ENCODE results near the gene C1QL2. TPM values are rescaled to one million over a fixed set of nuclear protein-coding genes. Genes with fewer than 3 reads are reported as not detected.
A peak's percentile ranks its signal among the peaks of the same experiment; 100 is the strongest.

The C1QL2 gene
- total RNA-seq, result not detected

GRCh38 chr2:119158563-119159347, at the start of gene C1QL2:
TSS of gene C1QL2 (minus strand) at chr2:119158751. CDS start at chr2:119158269, 482 bp downstream.
- H3K27me3 ChIP-seq, result peaks cover 0 to 37% (median 17%) of the 10 kb centered on the region in 4 donors
- ATAC-seq (ENCODE audit: low FRiP score in 2 of 2), result no peak
- no peaks in the 10 kb centered on the region for H3K9me3 ChIP-seq
- WGBS, 2 donors, result 7 to 10% methylated on average over 19 to 24 of the region's 71 CpGs
- peak in 1 of 2 donors; percentile 83 for DNase-seq
- H3K4me3 ChIP-seq, result no peak within 1 kb of the TSS
- TF ChIP-seq, protein P1, sequence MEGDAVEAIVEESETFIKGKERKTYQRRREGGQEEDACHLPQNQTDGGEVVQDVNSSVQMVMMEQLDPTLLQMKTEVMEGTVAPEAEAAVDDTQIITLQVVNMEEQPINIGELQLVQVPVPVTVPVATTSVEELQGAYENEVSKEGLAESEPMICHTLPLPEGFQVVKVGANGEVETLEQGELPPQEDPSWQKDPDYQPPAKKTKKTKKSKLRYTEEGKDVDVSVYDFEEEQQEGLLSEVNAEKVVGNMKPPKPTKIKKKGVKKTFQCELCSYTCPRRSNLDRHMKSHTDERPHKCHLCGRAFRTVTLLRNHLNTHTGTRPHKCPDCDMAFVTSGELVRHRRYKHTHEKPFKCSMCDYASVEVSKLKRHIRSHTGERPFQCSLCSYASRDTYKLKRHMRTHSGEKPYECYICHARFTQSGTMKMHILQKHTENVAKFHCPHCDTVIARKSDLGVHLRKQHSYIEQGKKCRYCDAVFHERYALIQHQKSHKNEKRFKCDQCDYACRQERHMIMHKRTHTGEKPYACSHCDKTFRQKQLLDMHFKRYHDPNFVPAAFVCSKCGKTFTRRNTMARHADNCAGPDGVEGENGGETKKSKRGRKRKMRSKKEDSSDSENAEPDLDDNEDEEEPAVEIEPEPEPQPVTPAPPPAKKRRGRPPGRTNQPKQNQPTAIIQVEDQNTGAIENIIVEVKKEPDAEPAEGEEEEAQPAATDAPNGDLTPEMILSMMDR (IDR thresholded peaks at IDR 0.05), result no peak
- no peak for TF ChIP-seq POLR2AphosphoS5 (IDR thresholded peaks at IDR 0.05)
- no peak for TF ChIP-seq EP300 (IDR thresholded peaks at IDR 0.05)
- TF ChIP-seq POLR2A (IDR thresholded peaks at IDR 0.05), result no peak
- peaks cover 3 to 33% (median 12%) of the 10 kb centered on the region in 4 donors for H3K4me1 ChIP-seq
- no peak within 1 kb of the TSS for H3K27ac ChIP-seq
- H3K36me3 ChIP-seq, result no peaks in the 10 kb centered on the region

DNA sequence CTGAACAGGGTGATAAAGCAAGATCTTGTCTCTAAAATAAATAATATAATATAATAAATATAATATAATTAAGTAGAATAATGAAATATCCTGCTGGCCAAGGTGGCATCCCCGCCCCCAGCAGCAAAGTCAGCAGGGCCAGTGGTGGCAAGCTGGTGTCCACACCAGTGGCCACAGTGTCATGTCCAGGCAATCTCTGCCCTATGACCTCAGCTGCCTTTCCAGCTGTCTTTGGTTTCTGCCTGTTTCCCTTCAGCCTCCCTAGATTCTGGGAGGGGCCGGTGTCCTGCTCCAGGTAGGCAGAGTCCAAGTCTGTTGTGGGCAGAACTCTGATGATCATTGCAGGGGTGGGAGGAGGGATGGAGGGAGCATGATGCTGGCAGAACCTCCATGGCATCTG, 48.9 kb upstream of the C1QL2 start:
- WGBS, 2 donors, result 60 to 63% methylated on average over 2 of the region's 2 CpGs
- no peak for ATAC-seq (ENCODE audit: low FRiP score in 2 of 2)
- H3K27ac ChIP-seq, result no peak overlapping the region
- H3K4me3 ChIP-seq, result no peak overlapping the region
- H3K27me3 ChIP-seq, result no peaks in the 10 kb centered on the region
- no peaks in the 10 kb centered on the region for H3K4me1 ChIP-seq
- no peaks in the 10 kb centered on the region for H3K9me3 ChIP-seq
- no peak for TF ChIP-seq EP300 (IDR thresholded peaks at IDR 0.05)
- H3K36me3 ChIP-seq, result no peaks in the 10 kb centered on the region
- DNase-seq, result no peak

- Histone ChIP-seq H3K27me3 (no peaks in the 10 kb centered on the region), H3K9me3 (no peaks in the 10 kb centered on the region), H3K27ac (no peak overlapping the region), H3K4me1 (no peaks in the 10 kb centered on the region), H3K36me3 (no peaks in the 10 kb centered on the region), H3K4me3 (no peak overlapping the region)
- ATAC-seq (ENCODE audit: low FRiP score in 2 of 2) (no peak), DNase-seq (no peak)
- TF ChIP-seq POLR2AphosphoS5 (IDR thresholded peaks at IDR 0.05), result no peak
- 58 to 83% methylated on average over 2 of the region's 2 CpGs for WGBS, 2 donors
Observed at GRCh38 chr2:119206201-119206600, 47.6 kb upstream of the C1QL2 start.

DNA sequence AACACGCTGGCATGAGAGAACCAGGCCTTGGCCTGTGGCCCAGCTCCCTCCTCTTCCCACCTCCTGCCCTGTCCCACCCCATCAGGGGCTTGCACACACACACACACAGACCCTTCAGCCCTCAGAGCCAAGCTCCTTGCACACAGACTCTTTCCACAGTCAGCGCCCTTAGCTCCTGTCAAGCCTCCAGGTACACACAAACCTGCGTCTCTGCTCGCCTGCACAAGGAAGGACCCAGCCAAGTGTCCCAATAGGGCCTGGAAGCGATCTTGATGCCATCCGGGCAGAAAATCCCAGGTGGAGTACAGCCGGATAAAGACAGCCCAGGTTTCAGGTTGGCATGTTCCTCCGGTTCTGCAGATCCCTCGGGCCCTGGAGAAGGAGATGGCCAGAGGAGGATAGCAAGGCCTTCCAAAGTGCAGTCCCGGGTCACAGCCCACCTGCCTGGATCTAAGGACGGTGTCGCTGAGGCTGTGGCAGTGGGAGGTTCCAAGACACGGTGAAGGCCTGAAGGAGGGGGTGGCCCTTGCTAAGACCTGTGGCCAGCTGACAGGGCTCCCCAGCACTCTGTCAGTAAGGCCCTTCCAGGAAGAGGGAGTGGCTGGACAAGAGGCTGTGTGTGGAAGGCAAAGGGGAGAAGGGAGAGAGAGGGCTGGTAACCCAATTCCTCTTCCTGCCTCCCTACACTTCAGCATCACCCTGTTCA, 46.6 kb upstream of the C1QL2 start:
- TF ChIP-seq POLR2A (IDR thresholded peaks at IDR 0.05), result no peak
- TF ChIP-seq EP300 (IDR thresholded peaks at IDR 0.05), result no peak
- TF ChIP-seq, protein P1 (IDR thresholded peaks at IDR 0.05), result no peak
- TF ChIP-seq POLR2AphosphoS5 (IDR thresholded peaks at IDR 0.05), result no peak
- Histone ChIP-seq H3K27ac (no peak overlapping the region), H3K4me1 (no peaks in the 10 kb centered on the region), H3K36me3 (no peaks in the 10 kb centered on the region), H3K4me3 (no peak overlapping the region), H3K27me3 (no peaks in the 10 kb centered on the region), H3K9me3 (no peaks in the 10 kb centered on the region)
- peak in 1 of 2 donors; percentile 18 for ATAC-seq (ENCODE audit: low FRiP score in 2 of 2)
- WGBS, 2 donors, result 81 to 86% methylated on average over 13 of the region's 13 CpGs
- DNase-seq, result no peak

DNA sequence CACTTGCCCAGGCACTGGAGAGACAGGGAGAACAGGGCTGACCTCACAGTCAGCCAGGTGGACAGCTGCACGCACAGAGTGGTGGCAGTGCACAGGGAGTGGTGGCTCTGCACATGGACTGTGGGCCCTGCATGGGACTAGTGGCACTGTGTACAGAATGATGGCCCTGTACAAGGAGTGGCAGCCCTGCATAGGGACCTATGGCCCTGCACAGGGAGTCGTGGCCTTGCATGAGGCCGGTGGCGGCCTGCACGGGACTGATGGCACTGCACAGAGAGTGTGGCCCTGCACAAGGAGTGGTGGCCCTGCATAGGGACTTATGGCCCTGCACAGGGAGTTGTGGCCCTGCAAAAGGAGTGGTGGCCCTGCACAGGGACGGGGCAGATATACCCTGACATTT, 46.0 kb upstream of the C1QL2 start:
- Histone ChIP-seq H3K4me1 (no peaks in the 10 kb centered on the region), H3K27me3 (no peaks in the 10 kb centered on the region), H3K4me3 (no peak overlapping the region), H3K36me3 (no peaks in the 10 kb centered on the region), H3K27ac (no peak overlapping the region), H3K9me3 (no peaks in the 10 kb centered on the region)
- TF ChIP-seq POLR2AphosphoS5 (IDR thresholded peaks at IDR 0.05), result no peak
- TF ChIP-seq, protein P1 (IDR thresholded peaks at IDR 0.05), result no peak
- no peak for TF ChIP-seq POLR2A (IDR thresholded peaks at IDR 0.05)
- no peak for TF ChIP-seq EP300 (IDR thresholded peaks at IDR 0.05)
- ATAC-seq (ENCODE audit: low FRiP score in 2 of 2) (peak in 1 of 2 donors; percentile 8), DNase-seq (peak in 1 of 2 donors; percentile 58)
- 86 to 88% methylated on average over 2 to 6 of the region's 6 CpGs for WGBS, 2 donors
